ENCODE measurements around the gene POT1. TPM values are rescaled to one million over a fixed set of nuclear protein-coding genes. Genes with fewer than 3 reads are reported as not detected.
"Not testable (repeated sequence)": the region's sequence is repeated elsewhere in the genome, so short reads cannot be mapped to it uniquely, and the experiment has no call there.

Gene POT1
- total and polyA plus RNA-seq, 2 donors (not counting 3 experiments of a cell fraction or from before 2014, with no cell fraction given): 11.1 to 22.4 TPM

- H3K9ac ChIP-seq (replicated peaks; ENCODE audit: extremely low read depth, insufficient read depth, low read length); H3K4me2 ChIP-seq (ENCODE audit: insufficient read depth, low read length); H3K79me2 ChIP-seq (ENCODE audit: control insufficient read depth, insufficient read depth, low read length); CTCF ChIA-PET; POLR2A ChIA-PET; H4K20me1 ChIP-seq (replicated peaks; ENCODE audit: control insufficient read depth, extremely low read depth, insufficient read depth, low read length); H3K36me3 ChIP-seq (ENCODE audit: control insufficient read depth in 2 of 2, extremely low read depth in 1 of 2, insufficient read depth in 2 of 2, low read length in 2 of 2); H2AFZ ChIP-seq (ENCODE audit: low read depth, low read length); H3K9me3 ChIP-seq (replicated peaks; ENCODE audit: control insufficient read depth, insufficient read depth, low read length); FAIRE-seq; H3K27ac ChIP-seq (ENCODE audit: insufficient read depth, low read depth, low read length); H3K4me3 ChIP-seq (replicated peaks in 1 of 3; ENCODE audit: insufficient read depth in 1 of 3, low read depth in 1 of 3, low read length in 3 of 3); intact Hi-C loops (cut with micrococcal nuclease); H3K9me1 ChIP-seq (replicated peaks; ENCODE audit: control insufficient read depth, extremely low read depth, insufficient read depth, low read length); DNase-seq (ENCODE audit: low read depth, low spot score); dilution Hi-C loops (cut with MboI; ENCODE audit: extremely low pct_ligation_motif_present, low sequenced_read_pairs); H3K27me3 ChIP-seq (ENCODE audit: control insufficient read depth in 2 of 2, insufficient read depth in 2 of 2, low read length in 2 of 2); BruUV-seq (replicated peaks); H3K4me1 ChIP-seq (ENCODE audit: control insufficient read depth, extremely low read depth, insufficient read depth, low read length): not testable (repeated sequence)
Measured at GRCh38 chr7:124957952-124958351, 28.3 kb upstream of the POT1 start.

DNA sequence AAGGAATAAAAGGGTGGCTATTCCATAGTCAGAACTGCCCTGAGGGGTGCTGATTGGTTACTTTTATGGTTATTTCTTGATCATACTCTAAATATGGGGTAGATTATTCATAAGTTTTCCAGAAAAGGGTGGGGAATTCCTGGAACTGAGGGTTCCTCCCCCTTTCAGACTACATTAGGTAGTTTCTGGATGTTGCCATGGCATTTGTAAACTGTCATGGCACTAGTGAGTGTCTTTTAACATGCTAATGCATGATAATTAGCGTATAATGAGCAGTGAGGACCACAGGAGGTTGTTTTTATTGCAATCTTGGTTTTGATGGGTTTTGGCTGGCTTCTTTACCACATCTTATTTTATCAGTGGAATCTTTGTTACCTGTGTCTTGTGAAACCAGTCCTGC lies 26.5 kb upstream of the POT1 start:
- no peak overlapping the region for H2AFZ ChIP-seq (ENCODE audit: low read depth, low read length)
- no peaks in the 10 kb centered on the region for H3K36me3 ChIP-seq (ENCODE audit: control insufficient read depth in 2 of 2, extremely low read depth in 1 of 2, insufficient read depth in 2 of 2, low read length in 2 of 2)
- H4K20me1 ChIP-seq (replicated peaks; ENCODE audit: control insufficient read depth, extremely low read depth, insufficient read depth, low read length): no peaks in the 10 kb centered on the region
- no peak overlapping the region for H3K27ac ChIP-seq (ENCODE audit: insufficient read depth, low read depth, low read length)
- no peak for DNase-seq (ENCODE audit: low read depth, low spot score)
- no peaks in the 10 kb centered on the region for H3K79me2 ChIP-seq (ENCODE audit: control insufficient read depth, insufficient read depth, low read length)
- H3K4me1 ChIP-seq (ENCODE audit: control insufficient read depth, extremely low read depth, insufficient read depth, low read length): no peaks in the 10 kb centered on the region
- H3K9ac ChIP-seq (replicated peaks; ENCODE audit: extremely low read depth, insufficient read depth, low read length): no peak overlapping the region
- no peaks in the 10 kb centered on the region for H3K9me3 ChIP-seq (replicated peaks; ENCODE audit: control insufficient read depth, insufficient read depth, low read length)
- H3K4me2 ChIP-seq (ENCODE audit: insufficient read depth, low read length): no peak overlapping the region
- BruUV-seq (replicated peaks): no TSS peak
- ChIA-PET POLR2A (no interaction called here), CTCF (no interaction called here)
- no peaks in the 10 kb centered on the region for H3K9me1 ChIP-seq (replicated peaks; ENCODE audit: control insufficient read depth, extremely low read depth, insufficient read depth, low read length)
- intact Hi-C loops (cut with micrococcal nuclease) (no loop called here), dilution Hi-C loops (cut with MboI; ENCODE audit: extremely low pct_ligation_motif_present, low sequenced_read_pairs) (no loop called here)
- no peak overlapping the region for H3K4me3 ChIP-seq (replicated peaks in 1 of 3; ENCODE audit: insufficient read depth in 1 of 3, low read depth in 1 of 3, low read length in 3 of 3)
- TF ChIP-seq MAX (IDR thresholded peaks at IDR 0.05; ENCODE audit: insufficient read depth, insufficient read length) (no peak), POLR2AphosphoS5 (IDR thresholded peaks at IDR 0.05; ENCODE audit: insufficient read depth, low read depth, low read length) (no peak), FOS (IDR thresholded peaks at IDR 0.05; ENCODE audit: borderline replicate concordance, insufficient read depth, low read length) (no peak), CTCF (IDR thresholded peaks at IDR 0.05; ENCODE audit: extremely low read depth in 1 of 2, insufficient read depth in 1 of 2, low read depth in 1 of 2, low read length in 2 of 2) (no peak), MYC (IDR thresholded peaks at IDR 0.05; ENCODE audit: low read depth, low read length) (no peak), POLR2A (IDR thresholded peaks at IDR 0.05; ENCODE audit: low read depth, low read length) (no peak), EZH2 (IDR thresholded peaks at IDR 0.05; ENCODE audit: borderline replicate concordance, low read depth, low read length, severe bottlenecking) (no peak), GATA2 (IDR thresholded peaks at IDR 0.05; ENCODE audit: insufficient read depth, insufficient read length, low read depth, low read length) (no peak), JUN (IDR thresholded peaks at IDR 0.05; ENCODE audit: borderline replicate concordance, insufficient read depth, insufficient read length, low read depth) (no peak)
- no peak for FAIRE-seq
- H3K27me3 ChIP-seq (ENCODE audit: control insufficient read depth in 2 of 2, insufficient read depth in 2 of 2, low read length in 2 of 2): no peaks in the 10 kb centered on the region
